IPS-NIHi7 (cell line): ENCODE results near the gene RNFT2.
"Not testable (repeated sequence)": the region's sequence is repeated elsewhere in the genome, so short reads cannot be mapped to it uniquely, and the experiment has no call there.

ENCODE experiments used
- DNase-seq: peaks from one replicate; pipeline ENCODE4 v3.0.0; 2012; ENCODE audit warnings: mixed read lengths; ENCODE audit errors: extremely low spot score

The RNFT2 gene

DNA sequence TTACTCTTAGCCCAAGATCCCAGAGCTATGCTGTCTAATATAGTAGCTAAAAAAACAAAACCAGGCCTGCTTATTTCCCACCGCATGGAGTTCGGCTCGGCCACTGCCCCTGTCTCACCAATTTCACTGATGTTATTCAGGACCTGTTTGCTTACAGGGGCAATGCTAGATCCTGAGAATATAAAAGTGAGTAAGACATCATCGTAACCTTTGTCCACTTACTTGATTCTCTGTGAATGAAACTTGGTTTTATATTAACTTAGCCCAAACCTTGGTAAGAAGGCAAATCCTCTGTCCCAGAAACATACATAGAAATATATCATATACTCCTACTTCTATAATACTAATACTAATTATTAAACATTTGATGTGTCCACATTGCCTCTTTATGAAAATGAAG is 56.6 kb downstream of the RNFT2 start:
- no peak for DNase-seq

DNA sequence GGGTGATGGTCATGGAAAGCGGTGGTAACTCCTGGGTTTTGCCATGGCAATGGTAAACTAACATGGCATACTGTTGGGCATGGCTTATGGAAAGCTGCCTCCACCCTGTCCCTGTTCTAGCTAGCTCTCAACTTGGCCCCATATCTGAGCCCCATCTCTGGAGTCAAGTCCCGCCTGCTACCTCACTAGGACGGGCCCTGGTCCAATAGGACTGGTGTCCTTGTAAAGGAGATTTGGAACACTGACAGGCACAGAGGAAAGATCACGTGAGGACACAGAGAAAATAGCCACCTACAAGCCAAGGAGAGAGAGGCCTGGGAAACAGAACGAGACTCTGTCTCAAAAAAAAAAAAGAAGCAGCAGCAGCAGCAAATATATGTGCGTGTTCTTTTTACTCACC is 59.8 kb downstream of the RNFT2 start:
- no peak for DNase-seq

DNA sequence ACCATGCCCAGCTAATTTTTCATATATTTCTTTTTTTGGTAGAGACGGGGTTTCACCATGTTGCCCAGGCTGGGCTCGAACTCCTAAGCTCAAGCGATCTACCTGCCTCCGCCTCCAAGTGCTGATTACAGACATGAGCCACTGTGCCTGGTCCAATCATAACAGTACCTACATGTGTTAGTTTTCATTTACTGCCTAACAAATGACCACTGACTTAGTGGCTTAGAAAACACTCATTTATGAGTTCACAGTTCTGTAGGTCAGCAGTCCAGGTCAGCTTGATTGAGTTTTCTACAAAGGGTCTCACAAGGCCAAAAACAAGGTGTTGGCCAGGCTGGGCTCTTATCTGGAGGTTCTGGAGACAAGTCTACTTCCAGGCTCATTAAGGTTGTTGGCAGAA is 60.6 kb downstream of the RNFT2 start:
- no peak for DNase-seq

DNA sequence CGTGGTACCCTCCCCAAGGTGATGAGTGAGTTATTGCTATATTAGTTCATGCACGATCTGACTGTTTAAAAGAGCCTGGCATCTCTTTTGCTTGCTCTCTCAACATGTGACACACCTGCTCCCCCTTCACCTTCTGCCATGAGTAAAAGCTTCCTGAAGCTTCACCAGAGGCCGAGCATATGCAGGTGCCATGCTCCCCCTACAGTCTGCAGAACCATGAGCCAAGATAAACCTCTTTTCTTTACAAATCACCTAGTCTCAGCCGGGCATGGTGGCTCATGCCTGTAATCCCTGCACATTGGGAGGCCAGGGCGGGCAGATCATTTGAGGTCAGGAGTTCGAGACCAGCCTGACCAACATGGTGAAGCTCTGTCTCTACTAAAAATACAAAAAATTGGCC is 61.8 kb downstream of the RNFT2 start:
- no peak for DNase-seq

DNA sequence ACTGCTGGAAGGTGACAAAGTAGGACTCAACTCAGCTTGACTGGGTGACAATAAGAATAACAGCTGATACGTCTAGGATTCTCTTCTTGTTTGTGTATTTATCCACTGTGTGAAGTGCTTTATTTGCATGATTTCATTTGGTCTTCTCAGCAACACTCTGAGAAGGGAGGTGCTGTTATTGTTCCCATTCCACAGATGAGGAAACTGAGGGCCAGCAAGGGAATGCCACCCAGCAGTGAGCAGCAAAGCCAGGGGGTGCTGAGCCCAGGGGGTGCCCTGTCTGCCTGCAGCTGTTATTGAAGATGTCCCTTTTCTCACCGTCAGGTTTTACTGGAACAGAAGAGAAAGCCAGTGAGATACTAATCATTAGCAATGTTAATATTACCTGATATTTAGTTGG is 62.8 kb downstream of the RNFT2 start:
- DNase-seq, result no peak

DNA sequence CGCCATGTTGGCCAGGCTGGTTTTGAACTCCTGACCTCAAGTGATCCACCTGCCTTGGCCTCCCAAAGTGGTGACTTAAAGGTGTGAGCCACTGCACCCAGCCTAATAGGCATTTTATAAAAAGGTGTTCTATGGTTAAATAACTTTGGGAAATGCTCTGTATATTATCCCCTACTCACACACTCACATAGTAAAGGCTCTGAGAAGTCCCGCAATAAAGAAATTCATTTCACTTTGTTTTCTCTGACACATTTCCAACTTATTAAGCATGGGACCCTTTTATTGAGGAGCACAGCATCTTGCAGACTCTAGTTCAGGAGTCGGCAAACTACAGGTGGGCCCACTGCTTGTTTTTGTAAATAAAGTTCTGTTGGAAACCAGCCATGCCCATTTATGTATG is 63.9 kb downstream of the RNFT2 start:
- DNase-seq, result no peak

DNA sequence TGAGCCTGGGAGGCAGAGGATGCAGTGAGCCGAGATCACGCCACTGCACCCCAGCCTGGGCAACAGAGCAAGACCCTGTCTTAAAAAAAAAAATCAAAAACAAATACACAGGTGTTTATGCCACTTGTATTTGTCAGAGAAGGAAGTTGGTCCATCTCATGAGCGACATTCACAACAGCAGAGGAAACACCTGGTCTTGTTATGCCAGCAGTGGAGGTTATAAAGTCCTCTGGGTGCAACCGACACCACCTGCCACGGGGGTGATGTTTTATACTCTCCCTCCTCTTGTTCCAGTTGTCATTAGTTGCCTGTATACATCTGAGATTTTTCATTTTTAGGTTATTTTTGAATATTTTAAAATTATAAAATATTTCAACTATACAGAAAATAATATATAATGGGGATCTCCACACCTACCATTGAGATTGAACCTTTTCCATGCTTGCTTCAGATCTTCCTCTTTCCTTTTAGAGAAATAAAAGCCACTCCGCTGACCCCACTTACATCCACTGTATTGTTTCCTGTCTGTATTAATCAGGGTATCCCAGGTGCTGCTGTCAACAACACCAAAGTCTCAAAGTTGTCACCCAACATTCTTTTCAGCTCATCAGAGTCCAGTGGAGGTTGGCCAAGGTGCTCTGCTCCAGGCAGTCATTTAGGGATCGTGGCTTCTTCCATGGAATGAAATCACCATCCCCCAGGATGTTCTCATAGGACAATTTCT is 65.1 kb downstream of the RNFT2 start:
- DNase-seq, result no peak

DNA sequence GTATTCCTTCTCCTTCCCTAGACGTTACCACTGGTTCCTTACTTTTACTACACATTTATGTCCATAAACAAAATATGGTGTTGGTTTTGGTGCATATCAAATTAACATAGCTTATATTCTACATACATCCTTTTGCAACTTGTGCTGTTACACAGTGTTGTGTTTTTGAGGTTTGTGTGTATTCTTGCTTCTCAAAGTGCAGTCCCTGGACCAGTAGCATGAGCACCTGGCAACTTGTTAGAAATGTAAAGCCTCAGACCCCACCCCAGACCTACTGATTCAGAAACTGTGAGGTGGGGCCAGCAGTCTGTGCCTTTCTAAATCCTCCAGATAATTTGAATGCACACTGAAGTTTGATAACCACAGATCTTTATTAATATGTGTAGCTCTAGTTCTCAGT is 65.9 kb downstream of the RNFT2 start:
- DNase-seq, result no peak

DNA sequence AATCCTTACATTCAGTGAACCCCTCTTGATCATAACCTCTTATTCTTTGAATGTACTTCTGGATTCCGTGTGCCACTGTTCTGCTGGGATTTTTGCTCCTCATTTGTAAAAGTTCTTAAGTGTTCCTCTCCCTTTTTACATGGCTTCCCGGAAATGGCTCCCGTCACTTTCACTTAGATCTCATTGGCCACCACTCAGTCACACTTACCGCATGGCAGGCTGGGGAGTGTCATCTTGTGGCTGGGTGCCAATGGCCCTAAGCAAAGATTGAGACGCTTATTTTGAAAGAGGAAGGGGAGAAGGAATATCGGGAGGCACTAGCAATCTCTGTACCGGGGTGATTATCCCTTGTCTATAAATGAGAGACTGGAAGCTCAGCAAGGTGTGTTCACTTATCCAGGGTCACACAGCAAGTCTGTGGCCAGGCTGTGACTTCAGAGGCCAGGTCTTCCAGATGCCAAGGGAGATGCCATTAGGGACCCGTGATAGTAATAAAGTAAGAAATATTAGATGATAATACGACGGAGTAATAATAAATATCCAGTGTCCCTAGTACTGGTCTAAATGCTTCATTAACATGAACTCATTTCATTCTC is 68.8 kb downstream of the RNFT2 start:
- no peak for DNase-seq

DNA sequence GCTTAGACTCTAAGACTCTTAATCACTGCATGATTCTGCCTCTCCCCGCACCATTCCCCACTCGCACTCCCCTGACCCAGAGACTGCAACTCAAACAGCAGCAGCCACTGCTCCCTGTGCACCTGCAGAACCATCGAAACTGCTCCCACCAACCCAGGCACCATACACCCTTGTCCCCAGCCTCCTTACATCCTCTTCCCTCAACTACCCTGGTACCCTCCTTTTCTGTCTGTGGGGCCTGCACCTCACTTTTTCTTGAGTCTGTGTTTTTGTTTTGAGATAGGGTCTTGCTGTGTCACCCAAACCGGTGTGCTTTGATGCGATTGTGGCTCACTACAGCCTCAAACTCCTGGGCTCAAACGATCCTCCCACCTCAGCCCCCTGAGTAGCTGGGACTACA is 69.4 kb downstream of the RNFT2 start:
- no peak for DNase-seq

DNA sequence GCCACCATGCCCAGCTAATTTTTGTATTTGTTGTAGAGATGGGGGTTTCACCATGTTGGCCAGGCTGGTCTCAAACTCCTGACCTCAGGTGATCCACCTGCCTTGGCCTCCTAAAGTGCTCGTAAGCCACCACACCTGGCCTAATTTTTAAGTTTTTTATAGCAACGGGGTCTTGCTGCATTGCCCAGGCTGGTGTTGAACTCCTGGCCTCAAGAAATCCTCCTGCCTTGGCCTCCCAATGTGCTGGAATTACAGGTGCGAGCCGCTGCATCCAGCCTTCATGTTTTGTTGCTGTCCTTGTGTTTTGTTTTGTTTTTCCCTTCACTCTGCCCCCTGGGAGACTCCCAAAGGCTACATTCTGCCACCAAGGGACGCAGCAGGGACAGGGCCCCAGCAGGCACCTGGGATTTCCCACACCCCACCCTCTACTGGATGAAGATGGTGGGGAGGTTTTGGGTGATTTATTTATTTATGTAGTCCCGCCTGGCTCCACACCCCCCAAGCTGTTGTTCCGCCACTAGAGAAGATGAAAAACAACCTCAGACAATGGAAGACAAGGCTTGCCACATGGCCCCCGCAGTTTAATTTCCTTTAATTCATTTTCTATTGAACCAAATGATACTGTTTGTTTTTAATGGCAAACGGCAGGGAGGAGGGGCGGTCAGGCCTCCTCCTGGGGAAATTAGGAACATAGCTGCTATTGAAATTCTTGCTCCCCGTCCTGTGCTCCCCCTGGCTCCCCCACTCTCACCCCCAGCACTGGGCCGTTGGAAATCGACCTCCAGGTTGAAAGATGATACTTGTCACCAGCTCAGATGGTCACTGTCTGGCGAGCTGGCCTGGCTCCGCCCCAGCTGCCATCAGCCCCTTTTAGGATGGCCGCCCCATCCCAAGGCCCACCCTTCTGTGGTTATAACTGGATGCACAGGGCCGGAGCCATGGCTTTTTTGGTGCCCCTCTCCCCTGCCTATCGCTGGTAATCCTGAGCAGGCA is 70.3 kb downstream of the RNFT2 start:
- DNase-seq, result no peak

DNA sequence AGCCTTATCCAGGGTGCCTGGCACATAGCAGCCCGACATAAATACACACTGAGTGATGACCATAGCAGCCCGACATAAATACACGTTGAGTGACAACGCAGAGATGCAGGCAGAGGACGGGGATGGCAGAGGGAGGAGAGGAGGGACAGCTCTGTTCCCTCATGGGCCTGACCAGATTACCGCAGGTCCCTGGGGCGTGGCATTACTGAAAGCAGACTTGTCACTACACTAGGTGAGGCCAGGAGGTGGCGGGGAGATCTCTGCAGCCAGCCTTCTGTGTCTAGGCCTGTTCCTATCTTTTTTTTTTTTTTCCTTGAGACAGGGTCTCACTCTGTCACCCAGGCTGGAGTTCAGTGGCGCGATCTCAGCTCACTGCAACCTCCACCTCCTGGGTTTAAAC is 74.1 kb downstream of the RNFT2 start:
- no peak for DNase-seq

DNA sequence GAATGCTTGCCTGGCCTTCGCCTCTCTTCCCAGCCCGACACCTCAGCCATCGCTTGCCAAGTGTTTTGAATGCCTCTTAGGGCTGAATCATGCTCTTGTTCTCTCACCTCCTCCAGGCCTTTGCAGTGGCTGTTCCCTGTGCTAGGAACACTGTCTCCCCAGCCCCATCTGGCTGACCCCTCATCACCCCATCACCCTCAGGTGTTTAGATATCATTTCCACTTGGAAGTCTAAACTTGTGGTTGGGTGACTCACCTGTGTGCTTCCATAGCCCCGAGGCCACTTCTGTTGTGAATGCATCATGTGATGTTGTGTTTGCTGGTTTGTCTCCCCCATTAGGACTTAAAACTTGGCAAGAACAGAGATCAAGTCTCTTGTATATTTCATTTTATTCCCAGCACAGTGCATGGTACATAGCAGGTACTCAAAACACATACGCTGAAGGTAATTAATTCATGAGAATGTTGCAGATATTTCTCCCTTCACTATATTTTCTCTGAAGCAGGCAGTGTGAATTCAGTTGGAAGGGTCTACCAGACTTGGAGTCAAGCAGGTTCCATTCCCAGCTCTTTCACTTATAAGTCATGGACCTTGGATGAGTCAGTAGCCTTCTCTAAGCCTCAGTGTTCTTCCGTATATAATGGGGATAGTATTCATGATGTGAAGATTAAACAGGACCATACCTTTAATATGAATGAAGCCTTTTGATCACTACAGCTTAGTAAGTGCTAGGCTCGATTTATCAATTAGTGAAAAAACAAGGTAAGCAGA is 75.3 kb downstream of the RNFT2 start:
- DNase-seq, result no peak

DNA sequence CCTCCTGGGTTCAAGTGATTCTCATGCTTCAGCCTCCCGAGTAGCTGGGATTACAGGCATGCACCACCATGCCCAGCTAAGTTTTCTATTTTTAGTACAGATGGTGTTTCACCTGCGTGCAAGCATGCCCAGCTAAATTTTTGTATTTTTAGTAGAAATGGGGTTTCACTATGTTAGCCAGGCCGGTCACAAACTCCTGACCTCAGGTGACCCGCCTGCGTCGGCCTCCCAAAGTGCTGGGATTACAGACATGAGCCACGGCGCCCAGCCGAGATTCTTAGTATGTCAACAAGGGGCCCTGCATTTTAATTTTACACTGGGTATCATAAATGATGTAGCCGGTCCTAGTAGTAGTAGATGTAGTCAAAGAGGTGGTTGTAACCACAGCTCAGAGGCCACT is 76.7 kb downstream of the RNFT2 start:
- not testable (repeated sequence) for DNase-seq

DNA sequence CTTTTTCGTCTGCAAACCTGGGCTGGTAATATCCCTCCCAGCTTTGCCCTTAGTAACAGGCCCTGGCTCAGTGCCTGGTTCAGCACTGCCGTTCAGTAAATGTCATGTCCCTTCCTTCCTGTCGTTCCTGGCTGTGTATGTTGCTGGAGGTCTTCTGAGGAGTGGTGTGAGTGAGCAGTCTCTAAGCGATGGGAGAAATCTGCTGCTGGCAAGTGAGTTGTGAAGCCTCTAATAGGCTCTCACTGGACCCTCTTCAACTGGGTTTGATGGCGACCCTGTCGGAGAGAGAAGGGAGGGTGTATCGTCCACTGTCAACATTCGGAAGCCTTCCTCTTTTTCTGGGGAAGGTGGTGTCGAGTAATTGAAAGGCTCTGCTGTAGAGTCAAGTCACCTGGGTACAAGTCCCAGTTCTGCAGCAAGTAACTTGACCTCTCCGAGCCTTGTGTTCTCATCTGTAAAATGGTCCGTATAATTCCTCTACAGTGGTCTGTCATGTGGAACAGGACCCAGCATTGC is 80.3 kb downstream of the RNFT2 start:
- no peak for DNase-seq

DNA sequence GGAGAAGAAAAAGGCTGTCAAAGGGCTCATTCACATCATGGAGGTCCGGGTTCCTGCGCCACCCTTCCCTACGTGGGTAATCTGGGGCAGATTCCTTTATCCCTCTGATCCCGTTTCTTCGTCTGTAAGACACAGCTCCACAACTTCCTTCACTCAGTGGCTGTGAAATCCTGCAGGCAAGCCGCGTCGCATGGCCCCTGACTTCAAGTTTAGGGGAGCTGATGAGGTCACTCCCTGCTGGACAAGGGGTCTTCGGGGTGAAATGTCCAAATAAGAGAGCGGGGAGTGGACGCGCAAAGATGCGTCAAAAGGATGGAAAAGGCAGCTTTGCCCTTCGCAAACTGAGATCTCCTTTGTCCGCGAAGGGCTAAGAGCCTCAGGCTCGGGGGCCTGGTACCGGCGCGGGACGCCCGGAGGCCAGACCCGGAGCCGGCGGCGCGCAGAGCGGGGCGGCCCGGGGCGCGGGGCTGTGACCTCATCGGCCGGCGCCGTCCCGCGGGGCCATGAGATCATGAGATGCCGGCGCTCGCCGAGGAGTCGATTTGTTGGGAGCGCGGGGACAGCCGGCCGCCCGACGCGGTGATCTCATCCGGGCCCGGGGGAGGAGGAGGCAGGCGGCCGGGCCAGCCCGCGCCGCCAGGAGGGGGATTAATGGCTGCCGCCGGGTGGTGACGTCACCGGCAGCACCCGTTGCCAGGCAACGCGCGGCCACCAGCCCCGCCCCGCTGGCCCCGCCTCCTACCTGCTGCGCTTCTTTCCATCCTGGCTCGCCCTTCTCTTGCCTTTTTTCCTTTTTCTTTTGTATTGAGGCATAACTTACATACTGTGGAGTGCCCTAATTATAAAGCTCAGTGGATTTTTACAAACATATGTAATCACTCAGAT is 81.1 kb downstream of the RNFT2 start:
- DNase-seq, result peak; percentile 98

DNA sequence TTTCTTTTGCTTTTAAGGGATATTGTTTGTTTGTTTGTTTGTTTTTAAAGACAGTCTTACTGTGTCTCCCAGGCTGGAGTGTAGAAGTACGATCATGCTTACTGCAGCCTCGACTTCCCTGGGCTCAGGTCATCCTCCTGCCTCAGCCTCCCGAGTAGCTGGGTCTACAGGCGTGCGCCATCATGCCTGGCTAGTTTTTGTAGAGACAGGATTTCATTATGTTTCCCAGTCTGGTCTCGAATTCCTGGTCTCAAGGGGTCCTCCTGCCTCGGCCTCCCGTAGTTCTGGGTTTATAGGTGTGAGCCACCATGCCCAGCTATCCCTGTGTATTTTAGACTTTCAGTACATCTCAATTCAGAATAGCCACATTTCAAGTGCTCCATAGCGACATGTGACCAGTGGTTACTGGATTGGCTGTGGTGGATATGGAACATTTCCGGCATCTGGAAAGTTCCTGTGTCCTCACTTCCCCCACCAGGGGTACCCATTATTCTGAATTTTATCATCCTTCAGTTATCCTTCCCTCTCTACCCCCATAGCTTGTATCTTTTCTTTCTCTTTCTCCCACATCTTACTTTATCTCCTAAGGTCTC is 82.0 kb downstream of the RNFT2 start:
- DNase-seq, result no peak

DNA sequence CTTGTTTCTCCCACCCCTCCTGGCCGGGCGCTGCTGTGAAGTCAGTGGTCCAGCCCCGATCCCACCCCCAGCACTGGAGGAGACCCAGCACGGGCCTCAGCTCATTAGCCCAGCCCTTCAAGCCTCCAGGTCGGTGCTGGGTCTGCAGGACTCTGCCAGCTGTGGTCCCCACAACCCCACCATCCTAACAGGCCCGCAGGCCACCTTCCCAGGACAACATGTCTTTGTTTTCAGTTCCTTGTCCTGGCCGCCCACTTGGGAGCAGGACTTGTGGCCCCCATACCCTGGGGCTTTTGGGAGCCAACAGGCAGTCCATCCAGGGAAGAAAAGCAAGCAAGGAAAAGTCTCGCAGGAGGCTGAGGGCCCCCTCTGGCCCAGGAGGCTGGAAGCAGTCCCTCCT is 83.2 kb downstream of the RNFT2 start:
- DNase-seq, result no peak

DNA sequence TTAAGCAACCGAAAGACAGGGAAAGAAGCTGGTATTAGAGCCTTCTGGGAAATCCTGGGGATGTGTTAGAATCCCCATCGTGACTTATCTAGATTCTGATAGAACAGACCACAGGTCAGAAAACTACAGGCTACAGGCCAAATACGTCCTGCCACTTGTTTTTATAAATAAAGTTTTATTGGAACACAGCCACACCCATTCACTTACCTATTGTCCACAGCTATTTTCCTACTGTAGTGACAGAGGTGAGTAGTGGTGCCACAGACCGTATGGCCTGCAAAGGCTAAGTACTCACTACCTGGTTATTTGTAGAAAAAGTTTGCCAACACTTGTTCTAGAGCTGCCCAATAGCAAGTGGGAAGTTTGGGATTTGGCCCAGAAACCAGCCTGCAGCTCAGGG is 89.3 kb downstream of the RNFT2 start:
- no peak for DNase-seq

DNA sequence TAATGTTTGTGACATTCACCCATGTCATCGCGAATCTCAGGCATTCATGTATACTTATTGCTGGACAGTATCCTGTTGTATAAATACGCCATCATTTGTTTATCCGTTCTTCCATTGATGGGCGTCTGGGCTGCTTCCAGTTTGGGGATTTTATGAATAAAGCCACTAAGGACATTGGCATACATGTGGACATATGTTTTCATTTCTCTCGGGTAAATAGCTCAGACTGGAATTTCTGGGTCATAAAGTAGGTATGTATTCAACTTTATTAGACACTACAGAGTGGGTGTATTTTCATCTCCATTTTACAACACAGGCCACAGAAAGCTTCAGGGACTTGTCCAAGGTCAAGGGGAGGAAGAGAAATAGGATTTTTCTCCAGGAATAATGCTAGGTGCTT is 94.2 kb downstream of the RNFT2 start:
- DNase-seq, result no peak
